G401.6 (cell line): Measurements from ENCODE around the gene CRKL.
"Not testable (repeated sequence)": the region's sequence is repeated elsewhere in the genome, so short reads cannot be mapped to it uniquely, and the experiment has no call there.

Experiments used
- FAIRE-seq: peaks from 2 replicates; lab custom pipeline; 2012; peaks lifted over from hg19 to GRCh38; lab: Jason Lieb, UNC

The CRKL gene, protein sequence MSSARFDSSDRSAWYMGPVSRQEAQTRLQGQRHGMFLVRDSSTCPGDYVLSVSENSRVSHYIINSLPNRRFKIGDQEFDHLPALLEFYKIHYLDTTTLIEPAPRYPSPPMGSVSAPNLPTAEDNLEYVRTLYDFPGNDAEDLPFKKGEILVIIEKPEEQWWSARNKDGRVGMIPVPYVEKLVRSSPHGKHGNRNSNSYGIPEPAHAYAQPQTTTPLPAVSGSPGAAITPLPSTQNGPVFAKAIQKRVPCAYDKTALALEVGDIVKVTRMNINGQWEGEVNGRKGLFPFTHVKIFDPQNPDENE

DNA sequence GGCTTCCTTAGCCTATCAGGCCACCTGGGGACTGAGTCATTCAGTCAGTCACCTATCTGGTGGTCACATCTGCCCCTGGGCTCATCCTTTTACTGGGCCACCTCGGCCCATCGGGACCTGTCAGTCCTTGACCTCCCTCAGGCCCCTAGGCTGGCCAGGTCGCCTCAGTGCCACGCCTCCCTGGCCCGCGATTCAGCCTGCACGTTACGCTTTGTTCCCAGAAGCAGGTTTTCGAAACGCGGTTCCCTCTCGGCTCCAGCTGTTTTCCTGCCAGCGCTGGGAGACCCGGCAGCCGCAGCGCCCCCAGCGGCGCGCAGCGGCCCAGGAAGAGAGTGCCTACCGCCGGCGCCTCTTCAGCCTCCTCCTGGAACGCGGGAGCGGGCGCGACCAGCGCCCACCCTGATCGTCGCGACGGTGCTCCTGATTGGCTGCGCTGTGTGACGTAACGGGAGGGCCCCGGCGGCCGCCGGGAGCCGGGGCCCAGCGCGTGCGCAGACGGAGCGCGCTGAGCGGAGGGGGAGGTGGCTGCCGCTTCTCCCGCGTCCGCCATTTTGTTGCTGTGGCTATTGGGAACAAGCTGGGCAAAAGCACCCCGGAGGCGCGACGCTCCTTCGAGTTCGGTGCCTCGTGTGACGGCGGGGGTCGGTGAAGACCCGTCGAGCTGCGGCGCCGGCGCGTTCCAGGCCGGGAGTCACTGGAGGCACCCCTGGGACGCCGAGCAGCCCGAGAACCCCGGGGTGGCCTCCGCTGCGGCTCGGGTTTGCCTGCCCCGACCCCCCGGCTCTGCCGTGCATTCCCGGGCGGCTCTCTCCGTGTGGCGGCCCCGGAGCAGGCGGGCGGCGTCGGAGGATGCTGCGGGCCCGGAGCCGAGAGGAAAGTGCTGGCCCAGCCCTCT is at the start of gene CRKL:
Gene CRKL, plus strand, starts transcription at position 492 of the 895 bp plus-strand sequence. CDS start 528 bp downstream, outside the sequence.
- FAIRE-seq = peak; percentile 78

DNA sequence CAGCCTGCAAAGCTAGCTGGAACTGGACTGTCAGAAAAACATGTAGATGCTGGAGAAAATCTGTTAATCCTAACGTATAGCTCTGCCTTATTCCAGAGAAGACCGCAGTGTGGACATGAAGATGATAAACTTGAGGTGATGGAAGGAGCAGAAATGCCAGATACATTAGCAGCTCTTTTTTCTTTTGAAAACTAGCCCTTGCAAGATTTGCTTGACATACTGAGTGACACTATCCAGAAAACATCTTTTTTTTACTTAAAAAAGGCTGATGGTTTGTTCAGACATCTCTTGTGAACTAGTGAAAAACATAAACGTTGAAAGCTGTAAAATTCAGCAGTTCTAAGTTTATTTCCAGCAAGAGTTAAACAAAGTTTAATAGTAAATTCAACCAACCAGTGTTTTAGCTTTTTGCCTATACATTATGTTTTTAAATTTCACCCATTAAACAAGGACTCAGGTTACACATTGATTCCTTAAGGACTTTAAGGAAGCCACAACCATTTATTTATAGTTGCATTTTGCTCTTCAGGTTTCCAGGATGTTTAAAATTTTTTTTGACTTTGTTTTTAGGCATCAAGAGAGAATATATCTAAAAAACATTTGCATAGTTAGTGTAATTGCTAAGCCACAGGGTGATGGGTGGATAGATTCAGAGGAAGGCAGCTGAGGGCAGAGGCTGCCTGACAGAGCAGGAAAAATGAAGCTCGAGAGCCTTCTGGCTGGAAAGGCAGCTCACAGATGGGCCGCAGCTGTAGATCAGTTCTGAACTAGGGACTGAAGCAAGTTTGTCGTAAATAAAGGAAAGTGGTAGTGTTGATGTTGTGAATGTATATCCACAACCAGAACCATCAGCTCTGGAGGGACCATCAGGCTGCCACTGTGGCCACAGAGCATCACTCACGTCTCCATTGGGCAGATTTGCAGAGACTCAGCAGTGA is 48.9 kb upstream of the CRKL start:
- no peak for FAIRE-seq

DNA sequence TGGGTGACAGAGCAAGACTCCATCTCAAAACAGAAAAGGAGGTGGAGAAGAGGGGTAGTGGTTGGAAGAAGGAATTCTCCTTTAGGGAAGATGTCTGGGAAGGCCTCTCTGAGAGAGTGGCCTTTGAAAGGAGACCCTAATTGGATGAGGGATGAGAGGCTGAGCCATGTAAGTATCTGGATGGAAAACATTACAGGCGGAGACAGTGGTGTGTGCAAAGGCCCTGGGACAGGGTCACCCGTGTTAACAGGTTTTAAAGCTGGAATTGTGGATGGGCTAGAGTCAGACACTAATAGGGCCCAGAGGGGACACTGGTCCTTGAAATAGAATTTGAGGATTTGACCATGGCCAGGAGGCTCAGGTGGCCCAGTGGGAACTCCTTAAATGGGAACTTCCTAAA is 48.0 kb upstream of the CRKL start:
- no peak for FAIRE-seq

DNA sequence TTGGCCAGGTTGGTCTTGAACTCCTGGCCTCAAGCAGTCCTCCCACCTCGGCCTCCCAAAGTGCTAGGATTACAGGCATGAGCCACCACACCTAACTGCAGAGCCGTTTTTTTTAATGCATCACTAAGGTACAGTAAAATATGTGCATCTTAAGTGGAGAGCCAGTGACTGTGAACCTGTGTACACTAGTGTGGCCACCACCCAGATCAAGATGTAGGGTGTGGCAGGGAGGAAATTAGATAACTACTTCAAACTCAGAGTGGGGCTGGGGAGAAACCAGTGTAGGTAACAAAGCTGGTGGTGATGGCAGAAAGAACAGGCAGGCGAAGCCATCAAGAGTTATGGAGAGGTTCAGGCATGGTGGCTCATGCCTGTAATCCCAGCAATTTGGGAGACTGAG is 44.0 kb upstream of the CRKL start:
- FAIRE-seq = no peak

DNA sequence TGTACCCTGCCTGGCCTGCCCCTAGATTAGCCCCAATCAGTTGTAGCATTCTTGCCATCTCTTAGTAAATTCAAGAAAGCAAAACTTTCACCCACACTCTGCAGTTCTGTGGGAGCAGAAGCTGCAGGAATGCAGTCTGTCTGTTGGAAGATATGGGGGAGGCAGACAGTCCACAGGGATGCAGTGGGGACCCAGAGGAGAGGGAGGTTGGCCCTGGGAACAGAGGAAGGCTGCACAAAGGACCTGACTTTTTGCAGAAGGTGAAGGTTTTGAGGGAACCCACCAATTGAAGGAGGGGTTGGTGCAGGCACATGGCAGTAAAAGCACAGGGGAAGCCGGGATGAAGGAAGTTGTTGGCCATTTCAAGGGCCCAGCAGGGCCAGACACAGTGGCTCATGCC is 41.9 kb upstream of the CRKL start:
- no peak for FAIRE-seq

DNA sequence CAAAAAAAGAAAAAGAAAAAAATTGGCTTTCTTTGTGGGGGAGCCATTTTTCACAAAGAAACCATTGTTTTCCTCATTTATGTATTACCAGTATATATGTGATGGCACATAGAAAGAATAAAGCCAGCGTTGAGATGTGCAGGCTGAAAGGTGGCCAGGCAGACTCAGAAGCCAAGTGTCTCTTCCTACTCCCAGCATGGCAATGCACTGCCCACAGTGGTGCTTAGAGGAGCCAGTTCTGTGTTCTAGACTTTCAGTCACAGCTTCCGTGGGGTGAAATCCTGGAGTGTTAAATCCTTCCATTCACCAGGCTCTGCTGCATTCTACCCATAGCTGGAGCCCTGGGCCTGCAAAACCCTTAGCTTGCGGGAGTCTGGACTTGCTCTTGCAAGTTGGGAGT is 39.5 kb upstream of the CRKL start:
- no peak for FAIRE-seq

DNA sequence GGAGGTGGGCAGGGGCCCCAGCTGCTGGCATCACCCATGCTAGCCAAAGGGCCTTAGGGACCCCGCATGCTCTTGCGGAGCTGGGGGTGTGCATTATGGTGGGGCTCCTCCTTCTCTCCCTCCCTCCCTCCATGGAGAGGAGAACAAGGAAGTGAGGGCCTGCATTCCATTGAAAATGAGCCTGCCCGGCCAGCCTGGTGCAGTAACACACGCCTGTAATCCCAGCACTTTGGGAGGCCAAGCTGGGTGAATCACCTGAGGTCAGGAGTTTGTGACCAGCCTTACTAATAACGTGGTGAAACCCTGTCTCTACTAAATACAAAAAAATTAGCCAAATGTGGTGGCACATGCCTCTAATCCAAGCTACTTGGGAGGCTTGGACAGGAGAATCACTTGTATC is 36.0 kb upstream of the CRKL start:
- no peak for FAIRE-seq

DNA sequence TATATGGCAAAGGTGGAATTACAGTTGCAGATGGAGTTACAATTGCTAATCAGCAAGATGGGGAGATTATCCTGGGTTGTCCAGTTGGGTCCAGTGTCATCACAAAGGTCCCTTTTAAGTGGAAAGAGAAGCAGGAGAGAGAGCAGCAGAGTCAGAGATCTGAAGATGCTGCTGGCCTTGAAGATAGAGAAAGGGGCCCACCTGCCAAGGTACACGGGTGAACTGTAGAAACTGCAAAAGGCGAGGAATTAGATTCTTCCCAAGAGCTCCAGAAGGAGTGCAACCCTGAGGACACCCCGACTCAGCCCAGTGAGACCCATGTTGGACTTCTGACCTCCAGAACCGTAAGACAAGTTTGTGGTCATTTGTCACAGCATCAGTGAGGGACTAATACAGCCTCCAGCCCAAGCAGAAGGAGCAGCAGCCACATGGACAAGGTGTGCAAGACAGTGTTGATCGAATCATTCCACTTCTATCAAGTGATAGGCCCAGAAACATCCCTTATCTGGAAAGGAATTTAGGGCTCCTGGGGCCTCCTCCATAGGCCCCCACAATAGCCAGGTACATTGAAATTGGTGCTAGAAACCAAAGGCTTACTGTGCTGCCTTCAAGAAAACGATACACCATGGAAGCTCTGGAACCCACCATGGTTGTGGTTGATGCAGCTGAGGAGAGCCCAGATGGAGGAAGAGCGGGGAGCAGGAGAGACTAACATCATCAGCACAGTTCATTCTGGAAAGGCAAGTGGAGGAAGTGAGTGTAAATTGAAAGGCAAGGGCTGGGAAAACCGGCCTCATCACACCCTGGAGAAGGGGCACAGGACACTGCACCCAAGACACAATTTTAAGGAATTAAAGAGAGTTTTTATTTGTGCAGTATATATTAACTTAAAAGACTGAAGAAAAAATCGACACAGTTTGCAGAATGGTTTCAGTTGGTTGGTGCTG is 35.1 kb upstream of the CRKL start:
- no peak for FAIRE-seq

DNA sequence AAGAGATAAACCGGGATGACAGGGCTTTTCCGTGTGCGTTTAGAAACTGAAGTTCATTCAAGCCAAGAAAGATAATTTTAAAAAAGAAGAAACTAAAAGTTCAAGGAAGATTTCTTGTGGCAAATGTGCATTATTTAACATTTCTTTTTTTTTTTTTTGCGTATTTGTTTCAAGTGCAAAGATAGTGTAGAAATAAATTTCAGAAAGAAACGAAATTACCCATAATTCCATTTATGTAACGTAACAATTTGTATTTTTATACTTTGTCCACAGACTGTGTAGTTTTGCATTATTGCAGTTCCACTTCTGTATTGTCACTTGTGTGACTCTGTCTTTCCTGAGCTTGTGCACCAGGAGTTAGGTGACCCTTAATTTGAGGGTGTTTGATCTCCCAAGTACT is 34.4 kb upstream of the CRKL start:
- FAIRE-seq = no peak

DNA sequence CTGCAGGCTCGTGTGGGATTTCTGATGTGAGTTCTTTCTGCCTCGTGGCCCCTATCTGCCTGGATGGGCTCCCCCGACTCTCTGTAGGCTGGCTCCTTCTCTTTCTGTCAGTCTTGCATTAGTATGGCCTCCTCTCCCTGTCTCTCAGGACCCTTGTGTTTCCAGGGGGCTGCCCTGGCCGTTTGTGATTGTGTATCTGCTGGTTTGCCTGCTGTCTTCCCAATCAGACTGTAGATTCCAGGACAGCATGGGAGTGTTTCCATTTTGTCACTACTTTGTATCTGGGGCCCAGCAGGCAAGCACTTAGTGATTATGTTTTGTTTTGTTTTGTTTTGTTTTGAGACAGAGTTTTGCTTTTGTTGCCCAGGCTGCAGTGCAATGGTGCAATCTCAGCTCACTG is 32.8 kb upstream of the CRKL start:
- FAIRE-seq = no peak

DNA sequence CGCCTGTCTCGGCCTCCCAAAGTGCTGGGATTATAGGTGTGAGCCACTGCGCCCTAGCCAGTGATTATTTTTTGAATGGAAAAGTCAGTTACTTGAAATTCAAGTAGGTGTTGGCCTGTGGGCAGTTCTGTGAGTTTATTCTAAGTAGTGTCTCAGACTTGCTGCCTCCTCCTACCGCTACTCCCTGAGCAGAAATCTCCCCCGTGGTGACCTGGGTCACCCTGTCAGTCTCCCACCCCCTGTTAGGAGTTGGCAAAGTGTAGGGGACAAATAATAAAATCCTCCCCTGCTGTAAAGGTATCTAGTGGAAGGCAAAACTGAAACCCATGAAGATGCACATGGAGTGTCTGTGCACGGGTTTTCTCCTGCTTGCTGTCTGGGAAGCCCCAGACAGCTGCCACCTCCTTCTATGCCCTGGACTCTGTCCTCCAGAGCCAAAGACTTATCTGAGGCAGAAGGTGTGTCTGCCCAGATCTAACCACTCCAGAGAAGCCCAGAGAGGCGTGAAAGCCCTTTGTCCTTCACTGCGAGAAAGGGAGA is 32.1 kb upstream of the CRKL start:
- FAIRE-seq = no peak

DNA sequence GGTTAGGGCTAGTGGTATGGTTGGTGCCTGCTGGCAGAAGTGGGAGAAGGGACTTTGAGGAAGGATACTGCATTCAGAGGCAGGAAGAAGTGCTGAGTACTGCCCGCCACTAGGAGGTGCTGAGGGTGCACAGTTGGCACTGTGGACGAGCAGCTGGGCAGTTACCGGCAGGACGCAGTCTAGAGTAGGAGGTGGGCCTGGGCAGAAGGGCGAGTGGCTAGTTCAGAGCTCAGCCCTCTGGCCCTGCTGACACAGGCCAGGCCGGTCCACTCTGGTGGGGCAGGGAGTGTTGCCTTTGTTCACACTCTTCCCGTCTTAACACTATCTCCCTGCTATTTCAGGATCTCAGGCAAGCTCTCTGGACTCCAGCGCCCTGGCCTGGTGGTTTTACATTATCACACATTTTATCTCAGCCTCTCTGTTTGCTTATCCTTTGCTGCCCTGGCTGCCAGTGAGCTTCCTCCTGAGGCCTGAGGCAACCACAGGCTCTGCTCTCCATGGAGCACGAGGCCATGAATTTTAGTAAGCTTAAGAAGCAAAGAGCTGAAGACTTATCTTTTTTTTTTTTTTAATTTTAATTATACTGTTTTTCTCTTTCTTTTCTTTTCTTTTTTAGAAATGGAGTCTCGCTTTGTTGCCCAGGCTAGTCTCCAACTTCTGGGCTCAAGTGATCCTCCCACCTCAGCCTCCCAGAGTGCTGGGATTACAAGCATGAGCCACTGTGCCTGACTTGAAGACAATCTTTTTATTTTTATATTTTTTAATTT is 31.5 kb upstream of the CRKL start:
- peak; percentile 44 for FAIRE-seq

DNA sequence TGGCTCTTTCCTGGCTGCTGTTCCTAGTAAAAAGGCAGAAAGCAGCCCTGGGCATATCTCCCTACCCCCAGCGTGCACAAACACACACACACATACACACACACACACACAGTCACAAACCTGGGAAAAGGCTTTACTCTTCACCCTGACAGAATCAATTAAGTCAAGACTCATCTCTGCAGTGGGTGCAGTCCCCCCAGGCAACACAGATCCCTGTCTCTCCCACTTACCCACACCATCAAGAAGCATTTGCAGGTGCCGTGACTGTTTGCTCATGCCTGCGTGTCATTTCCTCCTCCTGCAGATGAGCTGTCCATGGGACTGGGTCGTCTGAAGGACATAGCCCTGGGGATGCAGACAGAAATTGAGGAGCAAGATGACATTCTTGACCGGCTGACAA is 29.8 kb upstream of the CRKL start:
- FAIRE-seq = no peak

DNA sequence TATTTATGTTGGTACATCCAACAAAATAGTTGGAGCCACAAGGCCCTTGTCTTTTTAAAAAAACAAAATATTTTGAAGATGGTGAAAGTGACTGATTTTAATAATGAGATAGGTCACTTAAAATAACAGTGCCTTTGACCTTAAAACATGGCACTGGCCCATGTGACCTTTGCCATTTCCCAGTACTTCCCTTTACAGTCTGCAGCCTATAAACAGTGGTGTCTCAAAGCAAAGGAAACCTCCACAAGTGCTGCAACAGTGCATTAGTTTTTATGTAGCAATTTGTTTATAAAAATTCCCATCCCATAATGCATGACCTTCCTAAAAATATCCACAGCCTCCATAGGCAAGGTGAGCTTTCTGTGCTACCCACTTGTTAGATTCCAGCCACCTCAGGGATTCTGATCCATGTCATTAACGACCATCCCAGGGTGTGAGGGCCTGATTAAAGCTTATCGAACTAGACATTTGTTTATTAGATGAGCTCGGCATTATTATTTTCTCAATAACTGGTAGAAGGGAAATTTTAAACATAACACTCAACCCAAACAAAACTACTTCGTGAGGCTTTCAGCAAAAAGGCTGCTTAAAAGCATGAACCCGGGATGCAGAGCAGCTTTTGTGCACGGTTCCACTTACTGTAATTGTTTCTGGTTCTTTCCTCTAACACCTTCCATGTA is 28.0 kb upstream of the CRKL start:
- no peak for FAIRE-seq

DNA sequence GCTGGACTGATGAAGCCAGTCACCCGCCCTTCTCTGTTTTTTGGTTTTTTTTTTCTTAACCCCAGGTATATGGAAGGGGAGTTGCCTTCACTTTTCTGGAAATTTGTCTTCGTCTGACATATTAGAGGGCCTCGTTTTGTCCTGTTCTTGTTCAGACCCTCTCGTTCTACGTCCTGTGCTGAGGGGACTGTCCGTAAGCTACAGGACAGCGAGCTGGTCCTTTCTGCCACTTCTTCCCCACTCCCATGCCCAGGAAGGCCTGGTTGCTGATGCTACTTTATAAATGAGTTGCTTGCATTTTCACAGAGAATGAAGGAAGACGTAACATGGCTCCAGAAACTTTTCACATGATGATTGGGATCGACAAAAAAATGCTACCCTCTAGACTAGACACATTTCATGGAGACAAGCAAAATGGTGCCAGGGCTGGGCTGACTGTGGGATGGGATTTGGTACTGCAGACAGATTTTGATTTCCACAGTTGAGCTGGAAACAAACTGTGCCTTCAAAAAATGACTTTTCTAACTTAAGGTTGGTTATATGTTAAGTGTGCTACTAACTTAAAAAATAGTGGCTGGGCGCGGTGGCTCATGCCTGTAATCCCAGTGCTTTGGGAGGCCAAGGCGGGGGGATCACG is 27.2 kb upstream of the CRKL start:
- FAIRE-seq = no peak

DNA sequence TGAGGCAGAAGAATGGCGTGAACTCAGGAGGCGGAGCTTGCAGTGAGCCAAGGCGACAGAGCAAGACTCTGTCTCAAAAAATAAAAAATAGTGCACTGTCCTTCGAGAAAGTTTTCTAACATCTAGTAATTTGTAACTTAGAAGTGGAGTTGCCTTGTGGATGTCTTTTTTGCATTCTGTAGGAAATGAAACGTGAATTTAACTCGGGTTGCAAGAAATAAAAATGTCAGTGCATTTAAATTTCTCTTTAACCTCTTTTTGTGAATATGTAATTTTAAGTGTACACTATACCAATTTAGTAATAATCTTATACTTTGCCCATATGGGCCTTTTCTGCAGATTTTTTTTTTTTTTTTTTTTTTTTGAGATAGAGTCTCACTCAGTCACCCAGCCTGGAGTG is 26.2 kb upstream of the CRKL start:
- FAIRE-seq = no peak

DNA sequence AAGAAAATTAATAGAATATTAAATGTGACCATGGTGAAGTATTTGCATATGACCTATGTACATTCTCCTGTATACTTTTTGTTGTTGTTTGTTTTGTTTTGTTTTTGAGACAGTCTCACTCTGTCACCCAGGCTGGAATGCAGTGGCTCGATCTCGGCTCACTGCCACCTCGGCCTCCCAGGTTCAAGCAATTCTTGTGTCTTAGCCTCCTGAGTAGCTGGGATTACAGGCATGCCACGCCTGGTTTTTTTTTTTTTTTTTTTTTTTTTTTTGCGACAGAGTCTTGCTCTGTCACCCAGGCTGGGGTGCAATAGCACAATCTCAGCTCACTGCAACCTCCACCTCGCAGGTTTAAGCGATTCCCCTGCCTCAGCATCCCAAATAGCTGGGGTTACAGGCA is 19.5 kb upstream of the CRKL start:
- FAIRE-seq = not testable (repeated sequence)

DNA sequence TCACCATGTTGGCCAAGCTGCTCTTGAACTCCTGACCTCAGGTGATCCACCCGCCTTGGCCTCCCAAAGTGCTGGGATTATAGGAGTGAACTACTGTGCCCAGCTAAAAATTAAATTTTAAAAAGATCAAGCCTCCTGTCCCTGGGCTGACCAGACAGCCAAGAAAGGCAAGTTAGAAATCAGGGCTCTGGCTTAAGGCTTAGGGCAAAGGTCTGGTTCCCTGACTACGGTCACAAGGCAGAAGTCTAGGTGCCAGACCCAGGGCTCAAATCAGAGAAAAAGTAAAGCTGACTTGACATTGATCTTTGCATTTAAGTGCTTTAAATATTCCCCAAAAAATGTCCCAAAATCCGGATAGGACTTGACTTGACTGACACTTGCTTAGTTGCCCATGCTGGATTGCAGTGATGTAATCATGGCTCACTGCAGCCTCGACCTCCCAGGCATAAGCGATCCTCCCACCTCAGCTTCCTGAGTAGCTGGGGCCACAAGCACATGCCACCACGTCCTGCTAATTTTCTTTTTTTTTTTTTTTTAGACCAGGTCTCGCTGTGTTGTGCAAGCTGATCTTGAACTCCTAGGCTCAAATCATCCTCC is 17.3 kb upstream of the CRKL start:
- no peak for FAIRE-seq
